Fibroblast of lung (primary cell): ENCODE measurements around the gene ITLN2.

Experiments used
- EZH2 ChIP-seq: IDR thresholded peaks from 2 replicates; pipeline ENCODE4 v1.5.1; 2012; ENCODE audit warnings: low read length, control low read depth, mild to moderate bottlenecking; ENCODE audit errors: missing control alignments
- TF ChIP-seq, protein P1 (sequence below), 2 donors: IDR thresholded peaks in 1 of 2; conservative IDR thresholded peaks in 1 of 2; 1 replicate in 1 of 2; 2 replicates in 1 of 2; pipeline ENCODE4 v1.5.1; 2011 to 2012; ENCODE audit warnings: low read length in 2 of 2, control low read depth in 1 of 2, inconsistent platforms in 1 of 2, low read depth in 1 of 2, mild to moderate bottlenecking in 1 of 2

DNA sequence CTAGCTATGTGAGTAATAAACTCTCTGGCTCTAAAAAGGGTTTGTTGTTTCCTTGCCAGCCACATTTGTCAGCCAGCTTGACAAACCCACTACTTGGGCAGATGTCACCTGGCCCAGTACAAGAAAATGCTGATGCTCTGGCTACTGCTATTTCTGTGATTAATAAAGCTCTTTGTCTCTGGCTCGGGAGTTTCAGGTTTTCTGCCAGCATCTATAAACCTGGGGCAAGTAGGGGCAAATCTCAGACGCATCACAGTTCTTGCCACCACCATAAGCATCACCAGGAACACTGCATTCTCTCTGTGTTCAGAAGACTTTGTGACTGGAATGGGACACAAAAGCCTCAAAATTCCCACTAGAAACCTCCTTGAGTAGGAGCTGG is 2.5 kb downstream of the ITLN2 start:
- TF ChIP-seq, protein P1, sequence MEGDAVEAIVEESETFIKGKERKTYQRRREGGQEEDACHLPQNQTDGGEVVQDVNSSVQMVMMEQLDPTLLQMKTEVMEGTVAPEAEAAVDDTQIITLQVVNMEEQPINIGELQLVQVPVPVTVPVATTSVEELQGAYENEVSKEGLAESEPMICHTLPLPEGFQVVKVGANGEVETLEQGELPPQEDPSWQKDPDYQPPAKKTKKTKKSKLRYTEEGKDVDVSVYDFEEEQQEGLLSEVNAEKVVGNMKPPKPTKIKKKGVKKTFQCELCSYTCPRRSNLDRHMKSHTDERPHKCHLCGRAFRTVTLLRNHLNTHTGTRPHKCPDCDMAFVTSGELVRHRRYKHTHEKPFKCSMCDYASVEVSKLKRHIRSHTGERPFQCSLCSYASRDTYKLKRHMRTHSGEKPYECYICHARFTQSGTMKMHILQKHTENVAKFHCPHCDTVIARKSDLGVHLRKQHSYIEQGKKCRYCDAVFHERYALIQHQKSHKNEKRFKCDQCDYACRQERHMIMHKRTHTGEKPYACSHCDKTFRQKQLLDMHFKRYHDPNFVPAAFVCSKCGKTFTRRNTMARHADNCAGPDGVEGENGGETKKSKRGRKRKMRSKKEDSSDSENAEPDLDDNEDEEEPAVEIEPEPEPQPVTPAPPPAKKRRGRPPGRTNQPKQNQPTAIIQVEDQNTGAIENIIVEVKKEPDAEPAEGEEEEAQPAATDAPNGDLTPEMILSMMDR (conservative IDR thresholded peaks at IDR 0.05 in 1 of 2, IDR thresholded peaks at IDR 0.05 in 1 of 2; ENCODE audit: low read depth in 1 of 2, low read length in 2 of 2): no peak
- no peak for TF ChIP-seq EZH2
